Epidermal melanocyte (primary cell): ENCODE data around the gene PPP2R2D.
"Not testable (repeated sequence)": the region's sequence is repeated elsewhere in the genome, so short reads cannot be mapped to it uniquely, and the experiment has no call there.

Source experiments
- DNase-seq: peaks from one replicate; pipeline ENCODE4 v3.0.0; 2011; ENCODE audit warnings: low spot score; ENCODE audit not compliant: insufficient read length

Gene PPP2R2D

DNA sequence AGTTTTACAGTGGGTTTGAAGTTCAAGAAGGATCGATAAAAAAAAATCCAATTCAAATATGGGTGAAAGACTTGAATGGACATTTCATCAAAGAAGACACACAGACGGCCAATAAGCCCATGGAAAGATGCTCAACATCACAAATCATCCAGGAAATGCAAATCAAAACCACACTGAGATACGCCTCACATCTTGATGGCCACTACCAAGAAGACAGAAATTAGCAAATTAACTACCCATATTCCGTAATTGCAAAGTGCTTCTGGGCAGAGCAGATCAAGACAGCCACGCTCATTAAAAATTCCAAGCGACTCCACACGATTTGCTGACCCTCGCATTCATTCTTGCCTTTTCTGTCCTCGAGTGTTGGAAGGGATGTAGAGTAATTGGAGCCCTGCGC is 34.1 kb upstream of the PPP2R2D start:
- DNase-seq: no peak

- DNase-seq: no peak
Measured at GRCh38 chr10:131868436-131868835, 32.4 kb upstream of the PPP2R2D start.

DNA sequence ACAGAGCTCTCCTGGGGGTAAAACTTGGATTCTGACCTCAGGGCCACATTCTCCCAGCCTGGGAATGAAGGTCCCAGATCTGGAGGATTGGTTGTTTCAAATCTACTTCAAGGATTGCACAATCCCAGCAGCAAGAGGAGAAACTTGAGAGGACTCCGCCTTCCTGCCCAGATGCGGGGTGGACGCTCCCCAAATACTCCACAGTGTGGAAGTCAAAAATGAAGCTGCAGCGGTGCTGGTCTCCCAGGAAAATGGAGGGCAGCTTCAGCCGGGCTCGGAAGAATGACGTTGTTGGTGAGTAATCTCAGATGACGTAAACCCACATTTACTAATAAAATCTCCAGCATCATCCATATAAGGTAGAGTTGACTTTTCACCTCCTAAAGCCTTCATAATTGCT is 31.5 kb upstream of the PPP2R2D start:
- no peak for DNase-seq

DNA sequence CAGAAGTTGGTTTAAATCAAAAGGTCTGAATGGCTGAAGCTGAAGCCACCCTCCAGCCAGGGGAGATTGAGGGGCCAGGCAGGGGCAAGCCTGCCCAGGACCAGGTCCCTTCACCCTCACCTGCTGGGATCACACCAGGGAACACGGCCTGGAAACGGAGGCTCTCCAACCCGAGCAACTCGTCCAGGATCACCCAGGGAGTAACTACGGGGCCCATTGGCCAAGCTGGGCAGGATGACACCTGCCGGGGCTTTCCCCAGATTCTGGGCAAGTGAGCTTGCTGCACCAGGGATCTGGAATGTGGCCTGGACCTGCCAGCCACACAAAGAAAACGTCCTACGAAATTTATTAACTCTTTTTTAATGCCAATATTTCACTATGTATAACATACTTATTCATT is 30.4 kb upstream of the PPP2R2D start:
- no peak for DNase-seq

DNA sequence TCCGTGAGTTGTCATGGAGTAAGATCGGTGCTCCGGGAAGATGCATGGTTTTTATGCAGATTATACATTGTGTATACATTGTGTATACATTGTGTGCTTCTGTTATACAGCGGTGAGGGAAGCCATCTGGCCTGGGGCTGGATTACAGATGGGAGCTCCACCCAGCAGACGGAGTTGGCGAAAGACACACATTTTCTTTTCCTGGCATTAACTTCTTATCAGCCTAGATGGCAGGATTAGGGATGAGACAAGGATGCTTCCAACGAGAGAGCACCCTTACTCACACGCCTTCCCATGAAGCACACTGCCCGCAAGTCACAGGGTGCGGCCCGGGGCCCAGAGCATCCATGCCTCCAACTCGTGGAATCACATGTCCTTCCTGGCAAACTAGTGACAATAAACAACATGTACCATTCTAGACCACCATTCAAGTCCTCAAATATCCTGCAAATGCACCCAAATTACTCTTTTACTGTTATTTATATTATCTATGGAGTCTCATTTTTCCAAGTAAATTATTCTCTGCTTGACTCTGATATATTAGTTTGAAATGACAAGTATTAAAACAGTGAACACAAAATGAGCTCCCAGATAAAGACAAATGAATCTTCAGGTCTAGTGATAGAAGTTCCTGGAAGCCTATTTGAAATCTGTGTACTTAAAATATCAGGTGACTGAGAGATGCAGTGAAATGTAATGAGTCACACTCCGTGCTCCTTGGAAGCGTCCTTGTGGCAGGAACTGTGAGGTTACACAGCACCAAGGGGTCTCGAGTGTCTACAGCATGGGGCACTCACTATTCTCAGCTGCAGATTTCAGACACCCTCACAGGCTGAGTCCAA is 29.8 kb upstream of the PPP2R2D start:
- DNase-seq: no peak

- DNase-seq: no peak
Measured at GRCh38 chr10:131871673-131872005, 29.2 kb upstream of the PPP2R2D start.

DNA sequence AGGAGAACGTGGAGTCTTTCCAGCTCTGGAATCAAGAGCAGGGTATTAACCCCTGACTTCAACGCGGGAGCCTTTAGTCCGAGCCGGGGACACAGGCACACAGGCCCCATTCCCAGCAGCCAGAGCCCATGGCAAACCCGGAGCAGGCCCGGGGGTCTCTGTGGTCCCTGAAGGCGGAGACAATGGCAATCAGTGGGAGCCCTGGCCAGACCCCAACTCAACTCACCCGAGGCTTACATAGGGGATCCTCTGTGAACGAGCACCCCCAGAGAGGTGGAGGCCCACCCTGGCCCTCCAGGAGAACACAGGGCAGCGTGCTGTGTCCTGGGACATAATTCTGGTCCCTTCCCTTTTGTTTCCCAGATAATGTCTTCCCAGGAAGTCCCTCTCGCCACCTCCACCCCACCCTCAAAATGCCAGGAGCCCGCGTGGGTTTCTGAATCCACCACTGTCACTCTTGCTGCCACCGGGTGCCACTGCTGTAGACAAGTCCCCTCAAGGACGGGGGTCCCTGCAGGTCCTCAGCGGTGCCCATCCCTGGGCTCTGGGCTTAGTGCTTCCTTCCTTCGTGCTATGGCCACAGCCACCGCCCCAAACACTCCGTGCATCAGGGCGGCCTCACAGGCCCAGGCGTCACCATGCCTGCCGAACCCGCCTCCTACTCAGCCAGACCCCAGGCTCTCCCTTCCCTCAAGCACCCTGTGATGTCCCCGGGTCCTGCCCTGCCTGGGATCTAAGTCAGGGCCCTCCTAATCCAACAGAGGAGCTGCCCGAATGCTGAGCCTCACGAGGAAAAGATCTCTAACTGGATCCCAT is 28.6 kb upstream of the PPP2R2D start:
- DNase-seq: no peak

GRCh38 chr10:131872827-131873375 is 27.9 kb upstream of the PPP2R2D start:
- DNase-seq: no peak

DNA sequence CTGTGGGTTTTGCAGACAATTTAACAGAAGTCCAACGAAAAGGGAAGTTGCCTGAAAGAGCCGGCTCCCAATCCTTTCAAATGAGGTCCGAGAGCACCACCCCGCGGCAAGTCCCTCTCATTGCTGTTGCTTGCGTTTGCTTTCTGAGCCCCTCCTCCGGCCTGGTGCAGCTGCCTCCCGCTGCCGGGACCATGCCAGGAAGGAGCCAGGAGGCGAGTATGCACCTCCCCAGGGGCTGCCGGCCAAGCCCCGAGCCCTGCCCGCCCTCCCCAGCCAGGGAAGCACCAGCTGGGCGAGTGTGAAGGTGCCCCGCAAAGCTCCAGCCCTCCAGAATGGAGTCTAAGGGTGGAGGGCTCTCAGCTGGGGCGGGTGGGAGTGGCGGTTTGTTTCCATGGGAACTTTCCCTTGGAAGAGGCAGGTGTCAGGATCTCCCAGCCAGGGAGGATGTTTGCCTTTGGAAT is 25.8 kb upstream of the PPP2R2D start:
- DNase-seq: peak; percentile 68

DNA sequence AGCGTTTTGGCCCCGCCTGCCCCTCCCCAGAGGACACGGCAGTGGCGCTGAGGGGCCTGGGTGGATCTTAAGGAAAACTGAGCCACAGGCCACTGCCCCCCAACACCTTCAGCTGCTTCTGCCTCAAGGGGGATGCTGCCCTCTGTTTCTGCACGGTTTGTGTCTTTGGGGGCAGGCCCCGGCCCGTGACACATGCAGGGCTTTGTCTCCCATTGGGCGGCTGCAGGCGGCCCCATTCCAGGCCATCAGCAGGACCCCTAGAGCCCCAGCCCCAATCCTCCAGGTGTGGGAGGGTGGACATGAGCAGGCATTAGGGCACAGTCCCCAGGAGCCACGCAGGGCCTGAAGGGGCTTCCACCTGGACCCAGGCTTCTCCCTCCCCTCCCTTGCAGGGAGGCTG is 25.3 kb upstream of the PPP2R2D start:
- no peak for DNase-seq

DNA sequence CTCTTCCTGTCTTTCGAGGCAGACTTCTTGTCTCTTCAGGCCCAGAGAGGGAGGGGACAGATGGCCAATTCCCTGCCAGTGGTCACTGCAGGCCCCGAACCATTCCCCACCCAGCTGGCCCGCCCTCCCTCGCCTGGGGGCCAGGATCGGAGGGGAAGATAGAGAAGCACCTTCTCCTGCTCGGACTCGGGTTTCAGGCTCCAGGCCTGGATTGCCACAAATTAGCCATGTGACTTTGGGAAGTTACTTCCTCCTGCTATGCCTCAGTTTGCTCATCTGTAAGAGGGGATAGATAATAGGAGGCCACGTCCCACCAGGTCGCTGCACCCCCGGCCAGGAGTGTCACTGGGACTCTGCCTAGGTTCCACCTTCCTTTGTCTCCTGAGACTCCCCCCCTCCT is 24.8 kb upstream of the PPP2R2D start:
- DNase-seq: no peak

DNA sequence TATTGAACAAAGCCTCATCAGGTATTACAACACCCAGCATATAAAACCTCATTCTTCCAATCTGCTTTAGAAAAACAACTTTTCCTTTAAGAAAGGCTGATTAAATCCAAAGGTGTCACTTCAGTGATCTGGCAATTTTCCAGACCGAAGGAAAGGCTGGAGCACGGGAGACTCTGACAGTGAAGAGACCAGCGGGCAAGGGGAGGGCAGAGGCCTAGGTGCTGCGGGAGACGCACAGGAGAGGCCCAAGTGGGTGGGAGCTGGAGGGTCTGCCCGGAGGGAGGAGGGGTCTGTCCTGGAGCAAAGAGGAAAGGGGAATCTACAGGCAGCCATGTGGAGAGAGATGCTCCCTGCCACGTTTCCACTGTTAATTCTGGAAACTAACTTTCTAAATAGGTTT is 24.3 kb upstream of the PPP2R2D start:
- no peak for DNase-seq

GRCh38 chr10:131880016-131880590 is 20.7 kb upstream of the PPP2R2D start:
- no peak for DNase-seq

GRCh38 chr10:131881104-131881880 is 19.5 kb upstream of the PPP2R2D start:
- no peak for DNase-seq

DNA sequence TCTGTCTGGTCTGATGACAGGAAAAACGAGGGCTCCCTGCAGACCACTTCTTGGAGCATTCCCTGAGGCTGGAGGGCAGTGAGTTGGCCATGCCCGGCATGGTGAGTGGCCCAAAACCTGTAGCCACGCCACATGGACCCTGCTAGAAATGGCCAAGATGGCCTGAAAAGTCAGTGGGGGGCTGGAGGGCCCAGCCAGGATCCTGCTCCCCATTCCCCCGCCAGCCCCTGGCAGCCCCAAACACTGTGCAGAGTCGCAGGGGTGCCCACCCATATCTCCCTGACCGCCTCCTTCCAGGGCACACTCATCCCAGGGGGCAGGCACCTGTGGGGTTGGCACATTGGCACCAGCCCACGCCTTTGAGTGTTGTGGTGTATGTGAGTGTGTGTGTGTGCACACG is 18.7 kb upstream of the PPP2R2D start:
- no peak for DNase-seq

- no peak for DNase-seq
Measured at GRCh38 chr10:131882590-131883451, 18.0 kb upstream of the PPP2R2D start.

- not testable (repeated sequence) for DNase-seq
Measured at GRCh38 chr10:131883621-131884393, 17.0 kb upstream of the PPP2R2D start.

DNA sequence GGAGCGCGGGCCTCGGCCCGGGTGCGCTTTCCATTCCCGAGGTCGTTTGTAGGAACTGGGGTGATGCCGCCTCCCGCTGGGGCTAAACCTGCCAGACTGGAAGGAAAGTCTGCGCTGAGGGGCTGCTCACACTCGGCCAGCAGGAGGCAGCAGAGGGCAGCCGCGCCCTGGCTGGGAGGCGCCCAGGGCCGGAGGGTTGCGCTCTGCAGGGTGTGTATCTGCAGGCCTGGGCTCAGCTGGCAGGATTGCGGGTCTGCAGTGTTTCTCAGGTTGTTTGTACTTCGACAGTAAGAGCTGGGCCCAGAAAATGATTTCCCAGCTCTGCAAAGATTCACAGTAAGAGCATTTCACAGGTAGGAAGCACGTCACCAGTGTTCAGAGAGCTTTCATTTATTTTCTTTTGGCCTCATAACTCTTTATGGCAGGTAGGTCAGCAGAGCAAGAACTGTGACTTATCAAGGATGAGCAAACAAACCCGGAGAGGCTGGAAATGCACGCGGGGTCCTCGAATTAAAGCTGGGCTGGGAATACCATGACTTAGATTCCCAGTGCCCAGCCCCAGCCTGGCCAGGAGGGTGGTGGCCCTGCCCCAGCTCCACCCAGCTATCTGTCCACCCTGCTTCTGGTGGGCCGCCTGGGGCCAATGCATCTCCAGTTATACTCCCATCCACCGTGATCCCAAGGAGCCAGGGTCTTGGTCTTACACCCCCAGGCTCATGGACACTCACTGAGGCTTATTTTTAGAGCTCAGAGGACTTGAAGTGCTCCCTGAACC is 15.2 kb upstream of the PPP2R2D start:
- DNase-seq: peak; percentile 63

DNA sequence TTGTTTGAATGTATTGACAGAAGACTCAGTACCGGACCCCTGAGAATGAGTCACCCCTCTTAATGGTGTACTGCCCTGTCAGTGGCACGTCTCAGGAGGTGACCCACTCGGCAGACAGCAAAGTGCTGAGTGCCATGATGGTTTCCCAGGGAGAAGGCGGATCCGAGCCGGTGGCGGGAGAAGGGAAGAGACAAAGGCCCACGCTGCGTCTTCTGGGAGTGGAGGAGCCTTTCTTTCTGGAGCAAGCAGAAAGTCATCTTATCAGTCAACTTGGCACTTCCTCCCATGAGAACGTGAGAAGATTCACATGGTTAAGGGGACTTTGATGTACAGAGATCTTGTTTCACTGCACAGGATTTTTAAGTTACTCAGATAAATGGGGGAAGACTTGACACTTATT is 14.6 kb upstream of the PPP2R2D start:
- DNase-seq: no peak
